Measurements from ENCODE around the gene TMTC1.

Gene TMTC1

DNA sequence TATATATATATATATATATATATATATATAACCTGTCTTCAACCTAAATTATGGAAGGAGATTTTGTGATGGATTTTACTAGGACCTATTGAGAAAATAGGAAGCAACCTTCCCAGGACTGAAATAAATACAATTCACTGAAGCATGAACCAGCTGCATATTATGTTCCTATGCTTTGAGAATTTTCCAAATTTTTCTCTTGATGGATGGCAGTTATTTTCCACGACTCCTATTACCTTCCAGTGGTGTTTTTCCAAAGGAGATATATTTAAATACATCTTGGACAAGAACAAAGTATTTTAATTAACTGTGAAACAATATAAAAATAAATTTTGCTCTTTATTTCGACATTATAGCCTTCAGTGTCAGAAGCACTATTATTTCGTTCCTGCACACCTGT lies 87.9 kb downstream of the TMTC1 start:
- Histone ChIP-seq H3K4me2 (ENCODE audit: low read length) (no peak overlapping the region), H3K9me3 (ENCODE audit: insufficient read depth, low read length) (no peaks in the 10 kb centered on the region), H4K20me1 (ENCODE audit: insufficient read depth, low read length) (no peaks in the 10 kb centered on the region), H3K27ac (ENCODE audit: low read length) (no peak overlapping the region), H3K27me3 (ENCODE audit: low read depth, low read length) (no peaks in the 10 kb centered on the region), H3K4me3 (ENCODE audit: low read length) (no peak overlapping the region), H3K9ac (ENCODE audit: low read length) (no peak overlapping the region), H3K79me2 (ENCODE audit: low read length) (no peaks in the 10 kb centered on the region), H3K36me3 (replicated peaks; ENCODE audit: low read depth, low read length) (no peaks in the 10 kb centered on the region), H3K4me1 (ENCODE audit: low read length) (no peaks in the 10 kb centered on the region), H2AFZ (ENCODE audit: low read depth, low read length) (no peak overlapping the region)
- TF ChIP-seq EZH2phosphoT487 (IDR thresholded peaks at IDR 0.05; ENCODE audit: low read depth) = no peak
- TF ChIP-seq, protein P1, sequence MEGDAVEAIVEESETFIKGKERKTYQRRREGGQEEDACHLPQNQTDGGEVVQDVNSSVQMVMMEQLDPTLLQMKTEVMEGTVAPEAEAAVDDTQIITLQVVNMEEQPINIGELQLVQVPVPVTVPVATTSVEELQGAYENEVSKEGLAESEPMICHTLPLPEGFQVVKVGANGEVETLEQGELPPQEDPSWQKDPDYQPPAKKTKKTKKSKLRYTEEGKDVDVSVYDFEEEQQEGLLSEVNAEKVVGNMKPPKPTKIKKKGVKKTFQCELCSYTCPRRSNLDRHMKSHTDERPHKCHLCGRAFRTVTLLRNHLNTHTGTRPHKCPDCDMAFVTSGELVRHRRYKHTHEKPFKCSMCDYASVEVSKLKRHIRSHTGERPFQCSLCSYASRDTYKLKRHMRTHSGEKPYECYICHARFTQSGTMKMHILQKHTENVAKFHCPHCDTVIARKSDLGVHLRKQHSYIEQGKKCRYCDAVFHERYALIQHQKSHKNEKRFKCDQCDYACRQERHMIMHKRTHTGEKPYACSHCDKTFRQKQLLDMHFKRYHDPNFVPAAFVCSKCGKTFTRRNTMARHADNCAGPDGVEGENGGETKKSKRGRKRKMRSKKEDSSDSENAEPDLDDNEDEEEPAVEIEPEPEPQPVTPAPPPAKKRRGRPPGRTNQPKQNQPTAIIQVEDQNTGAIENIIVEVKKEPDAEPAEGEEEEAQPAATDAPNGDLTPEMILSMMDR (IDR thresholded peaks at IDR 0.05; ENCODE audit: low read depth, low read length) = no peak

DNA sequence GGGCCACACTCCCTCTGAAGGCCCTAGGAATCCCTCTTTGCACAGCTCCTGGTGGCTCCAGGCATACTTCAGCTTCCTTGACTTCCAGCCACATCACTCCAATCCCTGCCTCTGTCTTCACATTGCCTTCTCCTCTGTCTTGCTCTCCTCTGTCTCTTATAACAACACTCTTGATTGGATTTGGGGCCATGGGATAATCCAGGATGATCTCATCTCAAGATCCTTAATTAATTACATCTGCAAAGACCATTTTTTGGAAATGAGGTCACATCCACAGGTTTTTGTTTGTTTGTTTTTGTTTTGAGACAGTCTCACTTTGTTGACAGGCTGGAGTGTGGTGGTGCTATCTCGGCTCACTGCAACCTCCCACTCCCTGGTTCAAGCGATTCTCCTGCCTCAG lies 88.7 kb downstream of the TMTC1 start:
- no peaks in the 10 kb centered on the region for H3K79me2 ChIP-seq (ENCODE audit: low read length)
- H3K27me3 ChIP-seq (ENCODE audit: low read depth, low read length) = no peaks in the 10 kb centered on the region
- no peak overlapping the region for H2AFZ ChIP-seq (ENCODE audit: low read depth, low read length)
- no peaks in the 10 kb centered on the region for H4K20me1 ChIP-seq (ENCODE audit: insufficient read depth, low read length)
- H3K4me3 ChIP-seq (ENCODE audit: low read length) = no peak overlapping the region
- no peak overlapping the region for H3K4me2 ChIP-seq (ENCODE audit: low read length)
- no peak for TF ChIP-seq EZH2phosphoT487 (IDR thresholded peaks at IDR 0.05; ENCODE audit: low read depth)
- TF ChIP-seq, protein P1 (IDR thresholded peaks at IDR 0.05; ENCODE audit: low read depth, low read length) = no peak
- no peaks in the 10 kb centered on the region for H3K4me1 ChIP-seq (ENCODE audit: low read length)
- H3K36me3 ChIP-seq (replicated peaks; ENCODE audit: low read depth, low read length) = no peaks in the 10 kb centered on the region
- no peak overlapping the region for H3K9ac ChIP-seq (ENCODE audit: low read length)
- no peaks in the 10 kb centered on the region for H3K9me3 ChIP-seq (ENCODE audit: insufficient read depth, low read length)
- no peak overlapping the region for H3K27ac ChIP-seq (ENCODE audit: low read length)

DNA sequence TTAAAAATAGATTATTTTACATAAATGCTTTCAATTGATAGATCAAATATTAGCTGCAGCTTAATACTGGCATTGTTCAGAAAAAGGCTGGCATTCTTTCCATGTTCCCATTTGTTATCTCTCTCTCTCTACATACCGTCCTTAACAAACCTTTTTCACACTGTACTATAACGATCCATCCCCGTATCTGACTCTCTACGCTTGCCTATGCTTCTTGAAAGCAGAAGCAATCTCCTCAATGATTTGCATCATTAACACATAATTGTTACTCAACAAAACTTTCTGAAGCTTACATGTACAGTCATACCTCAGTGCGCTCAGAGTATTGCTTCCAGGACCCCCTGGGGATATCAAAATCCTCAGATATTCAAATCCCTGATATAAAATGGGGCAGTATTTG lies 89.7 kb downstream of the TMTC1 start:
- no peak overlapping the region for H3K9ac ChIP-seq (ENCODE audit: low read length)
- no peaks in the 10 kb centered on the region for H3K36me3 ChIP-seq (replicated peaks; ENCODE audit: low read depth, low read length)
- TF ChIP-seq, protein P1 (IDR thresholded peaks at IDR 0.05; ENCODE audit: low read depth, low read length) = no peak
- no peak for TF ChIP-seq EZH2phosphoT487 (IDR thresholded peaks at IDR 0.05; ENCODE audit: low read depth)
- no peaks in the 10 kb centered on the region for H3K79me2 ChIP-seq (ENCODE audit: low read length)
- no peak overlapping the region for H2AFZ ChIP-seq (ENCODE audit: low read depth, low read length)
- H3K27ac ChIP-seq (ENCODE audit: low read length) = no peak overlapping the region
- H4K20me1 ChIP-seq (ENCODE audit: insufficient read depth, low read length) = no peaks in the 10 kb centered on the region
- H3K27me3 ChIP-seq (ENCODE audit: low read depth, low read length) = no peaks in the 10 kb centered on the region
- no peaks in the 10 kb centered on the region for H3K9me3 ChIP-seq (ENCODE audit: insufficient read depth, low read length)
- no peak overlapping the region for H3K4me3 ChIP-seq (ENCODE audit: low read length)
- no peaks in the 10 kb centered on the region for H3K4me1 ChIP-seq (ENCODE audit: low read length)
- no peak overlapping the region for H3K4me2 ChIP-seq (ENCODE audit: low read length)

DNA sequence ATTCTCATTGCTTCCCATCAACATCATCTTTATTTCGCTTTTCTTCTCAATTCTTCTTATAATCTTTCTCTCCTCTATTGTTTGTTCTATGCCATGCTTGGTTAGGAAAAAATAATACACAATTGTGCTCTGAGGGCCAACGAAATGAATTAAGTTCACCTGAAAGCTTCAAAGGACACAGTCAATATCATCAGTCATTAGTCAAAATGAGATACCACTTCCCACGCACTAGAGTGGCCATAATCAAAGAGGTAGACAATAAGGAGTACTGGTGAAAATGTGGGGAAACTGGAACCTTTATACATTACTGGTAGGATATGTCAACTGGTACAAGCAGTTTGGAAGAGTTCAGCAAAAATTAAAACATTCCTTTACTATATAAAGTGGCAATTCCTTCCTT lies 91.5 kb downstream of the TMTC1 start:
- Histone ChIP-seq H3K9me3 (ENCODE audit: insufficient read depth, low read length) (no peaks in the 10 kb centered on the region), H2AFZ (ENCODE audit: low read depth, low read length) (no peak overlapping the region), H3K4me3 (ENCODE audit: low read length) (no peak overlapping the region), H3K27ac (ENCODE audit: low read length) (no peak overlapping the region), H4K20me1 (ENCODE audit: insufficient read depth, low read length) (no peaks in the 10 kb centered on the region), H3K9ac (ENCODE audit: low read length) (no peak overlapping the region), H3K4me2 (ENCODE audit: low read length) (no peak overlapping the region), H3K36me3 (replicated peaks; ENCODE audit: low read depth, low read length) (no peaks in the 10 kb centered on the region), H3K4me1 (ENCODE audit: low read length) (no peaks in the 10 kb centered on the region), H3K27me3 (ENCODE audit: low read depth, low read length) (no peaks in the 10 kb centered on the region), H3K79me2 (ENCODE audit: low read length) (no peaks in the 10 kb centered on the region)
- TF ChIP-seq EZH2phosphoT487 (IDR thresholded peaks at IDR 0.05; ENCODE audit: low read depth) = no peak

Measured in OCI-LY3 (cell line).